ENCODE results near the gene BCL11A. TPM values are rescaled to one million over a fixed set of nuclear protein-coding genes. Genes with fewer than 3 reads are reported as not detected.

BCL11A gene
- total RNA-seq, 2 experiments from 2014 or later, result 0.45 to 0.54 TPM

GRCh38 chr2:60414495-60415138 is 138.8 kb downstream of the BCL11A start:
- Mint-ChIP-seq H3K9me3 (no peaks in the 10 kb centered on the region), H3K4me1 (ENCODE audit: low read depth) (no peaks in the 10 kb centered on the region), H3K36me3 (ENCODE audit: low read depth) (no peaks in the 10 kb centered on the region), H3K4me3 (no peak overlapping the region), H3K27ac (no peak overlapping the region), H3K27me3 (peaks cover 3% of the 10 kb centered on the region)
- ChIA-PET POLR2A (no interaction called here), CTCF (no interaction called here)
- DNase-seq (no peak), ATAC-seq (no peak)
- TF ChIP-seq CTCF (IDR thresholded peaks at IDR 0.05), result no peak
- intact Hi-C loops (cut with micrococcal nuclease), result no loop called here

- no peak overlapping the region for H3K27ac Mint-ChIP-seq
- DNase-seq (no peak), ATAC-seq (no peak)
- H3K36me3 Mint-ChIP-seq (ENCODE audit: low read depth), result no peaks in the 10 kb centered on the region
- H3K27me3 Mint-ChIP-seq, result peaks cover 3% of the 10 kb centered on the region
- CTCF ChIA-PET, result no interaction called here
- no peak for TF ChIP-seq CTCF (IDR thresholded peaks at IDR 0.05)
- H3K4me1 Mint-ChIP-seq (ENCODE audit: low read depth), result no peaks in the 10 kb centered on the region
- no peak overlapping the region for H3K4me3 Mint-ChIP-seq
- intact Hi-C loops (cut with micrococcal nuclease), result no loop called here
- POLR2A ChIA-PET, result no interaction called here
- no peaks in the 10 kb centered on the region for H3K9me3 Mint-ChIP-seq
These were observed 139.7 kb downstream of the BCL11A start for GRCh38 chr2:60413814-60414168.

- no peak for ATAC-seq
- no peak for DNase-seq
- H3K4me3 Mint-ChIP-seq, result no peak overlapping the region
- intact Hi-C loops (cut with micrococcal nuclease), result no loop called here
- H3K27ac Mint-ChIP-seq, result no peak overlapping the region
- no peaks in the 10 kb centered on the region for H3K4me1 Mint-ChIP-seq (ENCODE audit: low read depth)
- H3K9me3 Mint-ChIP-seq, result no peaks in the 10 kb centered on the region
- H3K36me3 Mint-ChIP-seq (ENCODE audit: low read depth), result no peaks in the 10 kb centered on the region
- peaks cover 3% of the 10 kb centered on the region for H3K27me3 Mint-ChIP-seq
- CTCF ChIA-PET, result no interaction called here
- POLR2A ChIA-PET, result no interaction called here
- TF ChIP-seq CTCF (IDR thresholded peaks at IDR 0.05), result no peak
These were observed 140.2 kb downstream of the BCL11A start for GRCh38 chr2:60413069-60413813.

- Mint-ChIP-seq H3K27me3 (peaks cover 3% of the 10 kb centered on the region), H3K4me3 (no peak overlapping the region), H3K27ac (no peak overlapping the region), H3K36me3 (ENCODE audit: low read depth) (no peaks in the 10 kb centered on the region), H3K4me1 (ENCODE audit: low read depth) (no peaks in the 10 kb centered on the region), H3K9me3 (no peaks in the 10 kb centered on the region)
- TF ChIP-seq CTCF (IDR thresholded peaks at IDR 0.05), result no peak
- DNase-seq, result no peak
- intact Hi-C loops (cut with micrococcal nuclease), result no loop called here
- ChIA-PET POLR2A (no interaction called here), CTCF (no interaction called here)
- no peak for ATAC-seq
These were observed 140.8 kb downstream of the BCL11A start for GRCh38 chr2:60412620-60413019.

- H3K4me1 Mint-ChIP-seq (ENCODE audit: low read depth), result no peaks in the 10 kb centered on the region
- intact Hi-C loops (cut with micrococcal nuclease), result no loop called here
- no peak overlapping the region for H3K27ac Mint-ChIP-seq
- POLR2A ChIA-PET, result no interaction called here
- no peak overlapping the region for H3K4me3 Mint-ChIP-seq
- DNase-seq (no peak), ATAC-seq (no peak)
- TF ChIP-seq CTCF (IDR thresholded peaks at IDR 0.05), result no peak
- no peaks in the 10 kb centered on the region for H3K9me3 Mint-ChIP-seq
- CTCF ChIA-PET, result interaction anchor here (0.5 kb wide), 1 partner anchor 361 kb away, joined by 3 read pairs; no protein-coding TSS in a partner anchor
- H3K27me3 Mint-ChIP-seq, result peaks cover 3% of the 10 kb centered on the region
- H3K36me3 Mint-ChIP-seq (ENCODE audit: low read depth), result no peaks in the 10 kb centered on the region
These were observed 141.4 kb downstream of the BCL11A start for GRCh38 chr2:60412027-60412426.
